K562 (cell line): ENCODE results near the gene BMP6. TPM values are rescaled to one million over a fixed set of nuclear protein-coding genes. Genes with fewer than 3 reads are reported as not detected.

Experiments
- BRD9 ChIP-seq: fragments of 450-650 bp; IDR thresholded peaks from 2 replicates; pipeline ENCODE4 v1.6.1; 2018; ENCODE audit warnings: low read depth; ENCODE audit not compliant: partially characterized antibody
- CEBPG ChIP-seq, 3 experiments: fragments of 200-800 bp in 1 of 3; sonication (Bioruptor generic) in 1 of 3; sonication (generic) in 1 of 3; formaldehyde crosslinking in 1 of 3; IDR thresholded peaks in 2 of 3; conservative IDR thresholded peaks in 1 of 3; 2 replicates each; pipeline versions ENCODE4 v1.6.1 to v1.8.0; 2016 to 2022; ENCODE audit warnings: missing compliant biosample characterization in 2 of 3, missing genetic modification characterization in 2 of 3, mild to moderate bottlenecking in 1 of 3, missing genetic modification reagents in 1 of 3
- GTF2F1 ChIP-seq: IDR thresholded peaks from 2 replicates; pipeline ENCODE4 v1.6.1; 2011; ENCODE audit warnings: low read depth, low read length, improper control_type of control experiment
- HDAC2 ChIP-seq: fragments of 450-650 bp; IDR thresholded peaks from 2 replicates; pipeline ENCODE4 v1.6.1; 2016; ENCODE audit warnings: mild to moderate bottlenecking
- NFYB ChIP-seq: IDR thresholded peaks from 2 replicates; pipeline ENCODE4 v1.6.1; 2011; ENCODE audit warnings: mild to moderate bottlenecking, moderate library complexity; ENCODE audit not compliant: insufficient read length; ENCODE audit errors: extremely low read depth
- POLR2A ChIP-seq: fragments of 450-650 bp; conservative IDR thresholded peaks from 2 replicates; pipeline ENCODE4 v1.6.1; 2016
- POLR2AphosphoS5 ChIP-seq: IDR thresholded peaks from 2 replicates; pipeline ENCODE4 v1.6.1; 2011; ENCODE audit warnings: mild to moderate bottlenecking, low read depth, low read length, moderate library complexity; ENCODE audit not compliant: control insufficient read depth, insufficient read depth
- TBP ChIP-seq: optimal IDR thresholded peaks from 2 replicates; pipeline ENCODE3; 2011; ENCODE audit warnings: low read depth, low read length, improper control_type of control experiment
- XRCC3 ChIP-seq: fragments of 450-650 bp; IDR thresholded peaks from 2 replicates; pipeline ENCODE4 v1.6.1; 2017; ENCODE audit warnings: mild to moderate bottlenecking, moderate library complexity
- YY1 ChIP-seq, 3 experiments: IDR thresholded peaks; 2 replicates each; pipeline ENCODE4 v1.6.1; 2011; ENCODE audit warnings: low read length in 2 of 3, mild to moderate bottlenecking in 2 of 3, moderate library complexity in 2 of 3, borderline replicate concordance in 1 of 3, control low read depth in 1 of 3, low read depth in 1 of 3; ENCODE audit not compliant: insufficient read depth in 3 of 3, insufficient replicate concordance in 2 of 3, control insufficient read depth in 1 of 3, insufficient read length in 1 of 3; ENCODE audit errors: extremely low read depth in 1 of 3
- ZC3H4 ChIP-seq: sonication (generic); formaldehyde crosslinking; IDR thresholded peaks from 2 replicates; pipeline ENCODE4 v1.9.0; 2021; ENCODE audit warnings: missing genetic modification reagents, borderline replicate concordance
- ZNF174 ChIP-seq: fragments of 250-450 bp; sonication (Bioruptor Pico); IDR thresholded peaks from 2 replicates; pipeline ENCODE4 v1.4.0; 2020; ENCODE audit warnings: mild to moderate bottlenecking
- ZNF217 ChIP-seq: sonication (generic); formaldehyde crosslinking; IDR thresholded peaks from 2 replicates; pipeline ENCODE4 v1.8.0; 2022; ENCODE audit warnings: mild to moderate bottlenecking, missing genetic modification reagents
- polyA plus RNA-seq, 8 experiments: library from polyadenylated mRNA; depleted of rRNA in 4 of 8; stranded (reverse) in 5 of 8; unstranded in 3 of 8; fragments of >200 nt; fragmentation: Nextera tagmentation in 2 of 8; fragmentation: Illumina TruSeq in 1 of 8; extraction: Ambion mirVana in 2 of 8; extraction: Trizol in 1 of 8; gene quantifications; 2 replicates each; pipeline versions ENCODE4 v1.2.1 to v1.2.3, GENCODE V29; 2011 to 2014; ENCODE audit warnings: inconsistent platforms in 1 of 8, missing spikeins in 1 of 8
- total RNA-seq, 7 experiments: library from RNA; depleted of rRNA in 6 of 7; stranded (reverse); fragments of >200 nt in 6 of 7; fragmentation: Illumina TruSeq in 2 of 7; extraction: Trizol in 2 of 7; gene quantifications; 2 replicates each; pipeline versions ENCODE4 v1.2.1 to v1.2.3, GENCODE V29; 2011 to 2021; ENCODE audit warnings: low replicate concordance in 1 of 7
- TF ChIP-seq, protein P1 (sequence below): fragments of 250-450 bp; sonication (Bioruptor Pico); IDR thresholded peaks from 2 replicates; pipeline ENCODE4 v1.4.0; 2020; ENCODE audit warnings: mild to moderate bottlenecking, moderate library complexity

Gene BMP6
- total and polyA plus RNA-seq, 9 of the 15 experiments (the other 6 are each of a cell fraction or from before 2014, with no cell fraction given), result 0.01 to 0.13 (median 0.06) TPM; not detected in 3

DNA sequence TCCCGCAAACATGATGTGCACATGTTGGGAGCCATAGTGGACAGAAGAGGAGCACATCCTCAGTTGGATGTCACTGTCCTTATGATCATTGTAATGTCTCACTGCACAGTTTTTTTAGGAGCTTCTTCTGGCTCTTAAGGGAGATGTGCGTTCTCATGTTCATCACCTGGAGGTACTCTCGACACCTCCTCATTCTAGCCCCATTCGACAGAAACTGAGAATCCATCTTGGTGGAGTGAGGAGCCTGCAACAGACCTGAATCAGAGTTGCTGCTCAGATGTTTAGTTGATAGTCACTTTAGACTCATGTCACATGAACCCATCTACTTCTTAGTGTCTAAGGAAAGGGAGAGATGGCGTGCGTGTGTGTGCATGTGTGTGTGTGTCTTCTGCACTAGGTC, 2.3 kb upstream of the BMP6 start (continued):
- TF ChIP-seq, protein P1, sequence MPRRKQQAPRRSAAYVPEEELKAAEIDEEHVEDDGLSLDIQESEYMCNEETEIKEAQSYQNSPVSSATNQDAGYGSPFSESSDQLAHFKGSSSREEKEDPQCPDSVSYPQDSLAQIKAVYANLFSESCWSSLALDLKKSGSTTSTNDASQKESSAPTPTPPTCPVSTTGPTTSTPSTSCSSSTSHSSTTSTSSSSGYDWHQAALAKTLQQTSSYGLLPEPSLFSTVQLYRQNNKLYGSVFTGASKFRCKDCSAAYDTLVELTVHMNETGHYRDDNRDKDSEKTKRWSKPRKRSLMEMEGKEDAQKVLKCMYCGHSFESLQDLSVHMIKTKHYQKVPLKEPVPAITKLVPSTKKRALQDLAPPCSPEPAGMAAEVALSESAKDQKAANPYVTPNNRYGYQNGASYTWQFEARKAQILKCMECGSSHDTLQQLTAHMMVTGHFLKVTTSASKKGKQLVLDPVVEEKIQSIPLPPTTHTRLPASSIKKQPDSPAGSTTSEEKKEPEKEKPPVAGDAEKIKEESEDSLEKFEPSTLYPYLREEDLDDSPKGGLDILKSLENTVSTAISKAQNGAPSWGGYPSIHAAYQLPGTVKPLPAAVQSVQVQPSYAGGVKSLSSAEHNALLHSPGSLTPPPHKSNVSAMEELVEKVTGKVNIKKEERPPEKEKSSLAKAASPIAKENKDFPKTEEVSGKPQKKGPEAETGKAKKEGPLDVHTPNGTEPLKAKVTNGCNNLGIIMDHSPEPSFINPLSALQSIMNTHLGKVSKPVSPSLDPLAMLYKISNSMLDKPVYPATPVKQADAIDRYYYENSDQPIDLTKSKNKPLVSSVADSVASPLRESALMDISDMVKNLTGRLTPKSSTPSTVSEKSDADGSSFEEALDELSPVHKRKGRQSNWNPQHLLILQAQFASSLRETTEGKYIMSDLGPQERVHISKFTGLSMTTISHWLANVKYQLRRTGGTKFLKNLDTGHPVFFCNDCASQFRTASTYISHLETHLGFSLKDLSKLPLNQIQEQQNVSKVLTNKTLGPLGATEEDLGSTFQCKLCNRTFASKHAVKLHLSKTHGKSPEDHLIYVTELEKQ (CRISPR knock-in tag), result no peak
- TF ChIP-seq ZNF217 (CRISPR knock-in tag), result no peak
- TF ChIP-seq ZC3H4, result no peak
- TF ChIP-seq POLR2A, result peak; percentile 75
- peak; percentile 72; the same call in 1 of the 2 replicates for TF ChIP-seq GTF2F1
- peak in 1 of 3 experiments; percentile 10 for TF ChIP-seq YY1 (IDR thresholded peaks at IDR 0.05; ENCODE audit: borderline replicate concordance in 1 of 3, control insufficient read depth in 1 of 3, extremely low read depth in 1 of 3, insufficient read depth in 3 of 3, insufficient read length in 1 of 3, insufficient replicate concordance in 2 of 3, low read depth in 1 of 3, low read length in 2 of 3)
- peak; percentile 89 for TF ChIP-seq POLR2AphosphoS5
- TF ChIP-seq BRD9, result no peak
- no peak for TF ChIP-seq CEBPG (CRISPR knock-in tag; IDR thresholded peaks at IDR 0.05)
- no peak for TF ChIP-seq CEBPG (tag; conservative IDR thresholded peaks at IDR 0.05 in 1 of 2, IDR thresholded peaks at IDR 0.05 in 1 of 2)
- no peak for TF ChIP-seq ZNF174 (CRISPR knock-in tag)
- no peak for TF ChIP-seq HDAC2
- TF ChIP-seq NFYB, result no peak
- no peak for TF ChIP-seq XRCC3
- peak; percentile 93 for TF ChIP-seq TBP
